Body of pancreas (tissue), 4 donors: Measurements from ENCODE around the gene MALT1. TPM values are rescaled to one million over a fixed set of nuclear protein-coding genes. Genes with fewer than 3 reads are reported as not detected.
A peak's percentile ranks its signal among the peaks of the same experiment; 100 is the strongest.

Experiments
- ATAC-seq: fragments of 150-250 bp; one replicate; pipeline ENCODE4 v1.9.1; 2016
- DNase-seq, 4 donors: peaks; one replicate each; pipeline ENCODE4 v3.0.0-alpha.2; 2019
- H3K27ac ChIP-seq, 4 donors: fragments of 200-600 bp; sonication (generic); 1 replicate in 3 of 4; 2 replicates in 1 of 4; pipeline versions ENCODE4 v1.5.1 to v1.6.1; 2016 to 2019; ENCODE audit warnings: mild to moderate bottlenecking in 1 of 4, mixed read lengths in 1 of 4, moderate library complexity in 1 of 4
- H3K27me3 ChIP-seq, 2 donors: fragments of 200-600 bp; sonication (generic); one replicate each; pipeline ENCODE4 v1.6.0; 2016; ENCODE audit warnings: mild to moderate bottlenecking in 1 of 2
- H3K36me3 ChIP-seq, 2 donors: fragments of 200-600 bp; sonication (generic); replicated peaks in 1 of 2; 2 replicates each; pipeline ENCODE4 v1.5.1; 2016; ENCODE audit warnings: low read depth in 2 of 2; ENCODE audit not compliant: insufficient read depth in 1 of 2
- H3K4me1 ChIP-seq: fragments of 200-600 bp; sonication (generic); one replicate; pipeline ENCODE4 v1.6.0; 2016
- H3K4me3 ChIP-seq, 2 donors: fragments of 200-600 bp; sonication (generic); 1 replicate in 1 of 2; 2 replicates in 1 of 2; pipeline ENCODE4 v1.5.1; 2016 to 2019
- H3K9me3 ChIP-seq, 3 donors: fragments of 200-600 bp; sonication (generic); 1 replicate in 2 of 3; 2 replicates in 1 of 3; pipeline ENCODE4 v1.5.1; 2016
- CTCF ChIP-seq, 7 experiments: fragments of 450-650 bp in 4 of 7; fragments of 200-600 bp in 3 of 7; sonication (generic) in 3 of 7; IDR thresholded peaks; one replicate each; pipeline ENCODE4 v1.5.1; 2016 to 2019; ENCODE audit warnings: antibody characterized with exemption in 7 of 7
- POLR2A ChIP-seq, 3 donors: fragments of 450-650 bp; IDR thresholded peaks; one replicate each; pipeline ENCODE4 v1.6.1; 2016; ENCODE audit warnings: antibody characterized with exemption in 3 of 3, mild to moderate bottlenecking in 2 of 3
- WGBS, 2 donors: methylation state at CpG; one replicate each; pipeline ENCODE4 v1.1.5; 2017; 5-methylcytosine and 5-hydroxymethylcytosine counted together
- intact Hi-C: fragments of 100-400 bp; cut with DNase I; formaldehyde crosslinking; loops from one replicate; pipeline ENCODE4 v1.15.1; 2023
- total RNA-seq, 2 donors: library from RNA; depleted of rRNA; stranded (reverse); fragments of >200 nt; gene quantifications; one replicate each; pipeline ENCODE4 v1.1.0, GENCODE V29; 2016

MALT1 gene
- total RNA-seq, 2 donors from 2014 or later = 9.6 to 14.5 TPM

DNA sequence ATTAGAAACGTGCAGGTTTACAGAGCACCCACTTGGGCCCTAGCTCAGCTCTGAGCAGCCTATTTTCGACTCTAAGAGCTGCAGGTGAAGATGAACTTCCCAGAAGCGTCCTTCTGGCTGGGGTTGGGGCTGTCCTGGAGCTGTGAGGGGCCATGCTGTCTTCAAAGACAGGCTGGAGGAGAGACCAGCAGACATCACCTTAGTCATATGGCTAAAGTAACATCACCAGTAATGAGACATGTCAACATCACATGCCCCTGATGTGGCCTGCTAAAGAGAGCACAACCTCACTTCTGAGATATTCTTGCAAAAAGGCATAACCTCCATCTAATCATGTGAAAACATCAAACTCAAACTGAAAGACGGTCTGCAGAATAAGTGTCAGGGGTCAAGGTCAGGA, 106.2 kb downstream of the MALT1 start:
- H3K27me3 ChIP-seq = no peaks in the 10 kb centered on the region
- no peaks in the 10 kb centered on the region for H3K9me3 ChIP-seq
- intact Hi-C loops = no loop called here
- no peaks in the 10 kb centered on the region for H3K4me1 ChIP-seq
- 43 to 50% methylated on average over 4 of the region's 4 CpGs for WGBS, 2 donors
- TF ChIP-seq CTCF (IDR thresholded peaks at IDR 0.05) = no peak
- no peak for TF ChIP-seq POLR2A (IDR thresholded peaks at IDR 0.05)
- H3K36me3 ChIP-seq = no peaks in the 10 kb centered on the region
- ATAC-seq (no peak), DNase-seq (no peak)
- no peak overlapping the region for H3K27ac ChIP-seq
- H3K4me3 ChIP-seq = no peak overlapping the region

DNA sequence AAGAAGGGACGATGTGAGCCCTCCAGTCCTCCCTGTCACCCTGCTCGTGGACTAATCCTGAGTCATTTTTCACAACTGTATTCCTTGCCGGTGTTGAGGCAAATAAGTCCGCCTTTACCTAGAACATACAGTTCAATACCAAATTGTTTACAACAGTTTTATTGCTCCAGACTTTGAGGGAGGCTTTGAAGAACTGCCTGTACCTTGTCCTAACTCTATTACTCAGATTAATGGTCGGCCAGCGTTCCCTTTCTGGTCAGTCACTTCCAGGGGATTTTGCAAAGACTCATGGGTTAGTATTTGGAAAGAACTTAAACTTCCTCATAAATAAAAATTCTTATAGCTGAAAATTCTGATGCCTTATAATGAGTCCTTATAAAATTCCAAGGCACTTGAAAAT, 108.3 kb downstream of the MALT1 start:
- Histone ChIP-seq H3K36me3 (no peaks in the 10 kb centered on the region), H3K27ac (no peak overlapping the region), H3K9me3 (no peaks in the 10 kb centered on the region), H3K4me3 (no peak overlapping the region), H3K4me1 (peaks cover 3% of the 10 kb centered on the region), H3K27me3 (no peaks in the 10 kb centered on the region)
- WGBS, 2 donors = 38 to 41% methylated on average over 6 of the region's 6 CpGs
- intact Hi-C loops = no loop called here
- DNase-seq (no peak), ATAC-seq (no peak)
- TF ChIP-seq CTCF (IDR thresholded peaks at IDR 0.05) (no peak), POLR2A (IDR thresholded peaks at IDR 0.05) (no peak)

GRCh38 chr18:58780045-58780444, 108.8 kb downstream of the MALT1 start:
- intact Hi-C loops = loop anchor here (5.0 kb wide), 2 partner anchors 282 to 297 kb away; no protein-coding TSS in a partner anchor
- Histone ChIP-seq H3K27me3 (no peaks in the 10 kb centered on the region), H3K36me3 (no peaks in the 10 kb centered on the region), H3K9me3 (no peaks in the 10 kb centered on the region), H3K4me3 (no peak overlapping the region), H3K4me1 (peaks cover 8% of the 10 kb centered on the region), H3K27ac (no peak overlapping the region)
- 69 to 71% methylated on average over 10 of the region's 10 CpGs for WGBS, 2 donors
- DNase-seq (no peak), ATAC-seq (no peak)
- TF ChIP-seq POLR2A (IDR thresholded peaks at IDR 0.05) (no peak), CTCF (IDR thresholded peaks at IDR 0.05) (no peak)

DNA sequence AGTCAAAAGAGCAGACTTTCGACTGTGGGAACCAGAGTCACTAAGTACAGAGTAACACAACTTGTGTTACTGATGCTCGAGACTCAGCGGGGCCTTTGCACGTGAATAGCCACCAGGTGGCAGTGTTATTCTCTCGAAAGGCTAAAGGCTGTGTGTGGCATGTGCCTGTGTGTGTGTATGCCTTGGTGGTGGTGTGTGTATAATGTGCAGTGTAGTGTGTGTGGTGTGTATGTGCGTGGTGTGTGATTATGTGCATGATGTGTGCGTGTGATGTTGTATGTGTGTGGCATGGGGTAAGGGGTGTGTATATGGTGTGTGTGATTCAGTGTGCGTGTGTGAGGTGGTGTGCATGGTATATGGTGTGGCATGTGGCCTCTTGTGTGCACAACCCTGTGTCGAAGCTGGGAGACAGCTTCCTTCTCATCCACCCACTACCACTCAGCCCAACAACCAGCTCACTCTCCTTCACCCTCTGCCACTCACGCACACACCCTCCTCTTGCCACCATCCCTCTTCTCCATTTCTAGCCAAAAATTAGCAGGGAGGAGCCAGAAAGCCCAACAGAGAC, 110.4 kb downstream of the MALT1 start:
- DNase-seq (peak; percentile 73 to 79 (median 76)), ATAC-seq (peak; percentile 77)
- H3K27me3 ChIP-seq = no peaks in the 10 kb centered on the region
- TF ChIP-seq POLR2A (IDR thresholded peaks at IDR 0.05) = no peak
- TF ChIP-seq CTCF (IDR thresholded peaks at IDR 0.05) = peak; percentile 58 to 98 (median 83)
- H3K36me3 ChIP-seq = no peaks in the 10 kb centered on the region
- H3K4me1 ChIP-seq = peaks cover 13% of the 10 kb centered on the region
- no peaks in the 10 kb centered on the region for H3K9me3 ChIP-seq
- H3K27ac ChIP-seq = no peak overlapping the region
- no peak overlapping the region for H3K4me3 ChIP-seq
- intact Hi-C loops = loop anchor here (5.0 kb wide), 2 partner anchors 281 to 296 kb away; no protein-coding TSS in a partner anchor
- WGBS, 2 donors = 21 to 22% methylated on average over 10 of the region's 10 CpGs

DNA sequence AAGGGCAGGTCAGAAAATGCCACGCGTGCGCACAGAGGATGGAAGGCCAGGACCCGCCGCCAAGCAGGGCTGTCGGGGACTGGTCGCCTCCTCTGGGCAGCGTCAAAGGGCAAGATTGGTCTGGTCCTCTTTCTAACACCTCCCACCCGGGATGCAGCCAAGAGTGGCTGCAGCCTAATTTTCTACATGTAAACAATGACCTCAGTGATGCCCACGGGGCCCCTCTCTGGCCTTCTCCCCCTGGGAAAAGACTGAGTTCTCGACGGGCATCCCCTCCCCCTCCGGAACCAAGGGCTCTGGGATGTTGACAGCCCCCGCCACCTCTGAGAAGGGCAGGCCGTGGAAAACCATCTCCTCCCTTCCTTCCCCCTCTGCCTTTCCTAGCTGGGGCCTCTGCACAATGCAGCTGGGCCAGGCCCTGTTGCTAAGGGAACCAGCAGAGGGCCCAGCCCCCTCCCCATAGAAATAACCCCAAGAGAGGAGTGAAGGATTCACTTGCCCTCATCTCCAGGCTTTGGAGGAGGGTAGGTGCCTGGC, 113.4 kb downstream of the MALT1 start:
- Histone ChIP-seq H3K9me3 (no peaks in the 10 kb centered on the region), H3K27ac (peak overlapping the region in 3 of 4 donors; percentile 21 to 61 (median 31)), H3K27me3 (no peaks in the 10 kb centered on the region), H3K4me1 (peaks cover 13% of the 10 kb centered on the region), H3K4me3 (no peak overlapping the region), H3K36me3 (no peaks in the 10 kb centered on the region)
- WGBS, 2 donors = 61 to 67% methylated on average over 10 to 15 of the region's 15 CpGs
- DNase-seq (no peak), ATAC-seq (no peak)
- intact Hi-C loops = loop anchor here (5.0 kb wide), 2 partner anchors 278 to 293 kb away; no protein-coding TSS in a partner anchor
- no peak for TF ChIP-seq POLR2A (IDR thresholded peaks at IDR 0.05)
- no peak for TF ChIP-seq CTCF (IDR thresholded peaks at IDR 0.05)
